PC-9 (cell line): ENCODE results near the gene TJP3.

ENCODE experiments used
- EZH2 ChIP-seq: fragments of 200-600 bp; sonication (generic); IDR thresholded peaks from 2 replicates; pipeline ENCODE4 v1.8.0; 2017; ENCODE audit warnings: antibody characterized with exemption, low read depth
- TF ChIP-seq, protein P1 (sequence below): fragments of 200-600 bp; sonication (generic); conservative IDR thresholded peaks from 2 replicates; pipeline ENCODE4 v1.6.1; 2017; ENCODE audit warnings: mixed run types, antibody characterized with exemption, mild to moderate bottlenecking, moderate library complexity

DNA sequence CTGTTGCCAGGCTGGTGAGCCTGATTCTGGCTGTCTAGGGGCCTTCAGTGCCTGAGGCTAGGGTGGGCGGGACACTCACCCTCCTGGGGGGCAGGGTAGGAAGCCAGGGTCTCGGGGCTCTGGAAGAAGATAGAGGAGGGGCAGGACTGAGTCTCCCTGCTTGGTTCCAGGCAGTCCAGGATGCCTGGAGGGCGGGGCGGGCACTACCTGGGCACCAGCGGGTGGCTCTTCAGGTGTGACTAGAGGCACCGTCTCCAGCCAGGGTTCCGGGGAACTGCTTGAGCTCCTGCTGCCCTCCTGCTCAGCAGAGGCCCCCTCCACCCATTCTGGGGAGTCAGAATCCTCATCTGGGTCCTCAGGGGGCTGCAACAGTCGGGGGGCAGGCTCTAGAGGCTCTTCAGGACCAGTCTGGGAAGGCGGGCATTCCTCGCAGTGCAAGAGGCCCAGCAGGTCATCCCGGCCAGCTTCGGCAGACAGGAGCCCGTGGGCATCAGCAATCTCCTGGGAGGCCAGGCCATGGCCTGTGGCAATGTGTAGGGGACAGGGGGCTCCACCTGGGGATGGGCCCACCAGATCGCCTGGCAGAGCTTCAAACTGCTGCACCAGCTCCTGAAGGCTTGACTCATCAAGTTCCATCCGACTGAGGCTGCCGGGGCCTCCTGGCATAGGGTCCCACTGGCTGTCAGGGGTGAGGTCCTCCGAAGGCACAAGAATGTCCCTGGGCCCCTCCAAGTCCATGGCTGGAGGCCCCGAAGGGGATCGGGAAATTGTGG lies 51.5 kb downstream of the TJP3 start:
- TF ChIP-seq, protein P1, sequence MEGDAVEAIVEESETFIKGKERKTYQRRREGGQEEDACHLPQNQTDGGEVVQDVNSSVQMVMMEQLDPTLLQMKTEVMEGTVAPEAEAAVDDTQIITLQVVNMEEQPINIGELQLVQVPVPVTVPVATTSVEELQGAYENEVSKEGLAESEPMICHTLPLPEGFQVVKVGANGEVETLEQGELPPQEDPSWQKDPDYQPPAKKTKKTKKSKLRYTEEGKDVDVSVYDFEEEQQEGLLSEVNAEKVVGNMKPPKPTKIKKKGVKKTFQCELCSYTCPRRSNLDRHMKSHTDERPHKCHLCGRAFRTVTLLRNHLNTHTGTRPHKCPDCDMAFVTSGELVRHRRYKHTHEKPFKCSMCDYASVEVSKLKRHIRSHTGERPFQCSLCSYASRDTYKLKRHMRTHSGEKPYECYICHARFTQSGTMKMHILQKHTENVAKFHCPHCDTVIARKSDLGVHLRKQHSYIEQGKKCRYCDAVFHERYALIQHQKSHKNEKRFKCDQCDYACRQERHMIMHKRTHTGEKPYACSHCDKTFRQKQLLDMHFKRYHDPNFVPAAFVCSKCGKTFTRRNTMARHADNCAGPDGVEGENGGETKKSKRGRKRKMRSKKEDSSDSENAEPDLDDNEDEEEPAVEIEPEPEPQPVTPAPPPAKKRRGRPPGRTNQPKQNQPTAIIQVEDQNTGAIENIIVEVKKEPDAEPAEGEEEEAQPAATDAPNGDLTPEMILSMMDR = no peak
- TF ChIP-seq EZH2 = no peak
